ENCODE results near the gene DES. TPM values are rescaled to one million over a fixed set of nuclear protein-coding genes. Genes with fewer than 3 reads are reported as not detected.

DES gene
- total and polyA plus RNA-seq, 2 donors (not counting 1 experiment from before 2014, with no cell fraction given), result not detected

GRCh38 chr2:219445220-219445640 is 27.1 kb downstream of the DES start:
- ATAC-seq (ENCODE audit: low read depth) (no peak), DNase-seq (no peak)
- Histone ChIP-seq H3K4me2 (replicated peaks; ENCODE audit: low read depth, low read length, poor library complexity, severe bottlenecking) (no peak overlapping the region), H4K20me1 (ENCODE audit: control insufficient read depth, insufficient read depth, low read length, poor library complexity, severe bottlenecking) (no peaks in the 10 kb centered on the region), H3K9ac (ENCODE audit: low read length) (no peak overlapping the region), H3K36me3 (replicated peaks in 1 of 2; ENCODE audit: control extremely low read depth in 1 of 2, control insufficient read depth in 1 of 2, extremely low read depth in 1 of 2, insufficient read depth in 2 of 2, low read length in 1 of 2) (no peaks in the 10 kb centered on the region), H3K9me3 (ENCODE audit: control extremely low read depth in 1 of 3, control insufficient read depth in 2 of 3, insufficient read depth in 1 of 3, low read length in 2 of 3) (no peaks in the 10 kb centered on the region), H3K4me3 (ENCODE audit: control extremely low read depth in 1 of 5, extremely low read depth in 1 of 5, insufficient read depth in 1 of 5, low read depth in 2 of 5, low read length in 4 of 5) (no peak overlapping the region), H3K27me3 (replicated peaks in 1 of 4; ENCODE audit: control extremely low read depth in 1 of 4, control insufficient read depth in 3 of 4, insufficient read depth in 4 of 4, low read length in 3 of 4) (peaks cover 0 to 40% (median 21%) of the 10 kb centered on the region in 4 experiments), H2AFZ (ENCODE audit: insufficient read depth, low read depth, low read length, poor library complexity, severe bottlenecking) (no peak overlapping the region), H3K4me1 (ENCODE audit: control insufficient read depth in 2 of 2, insufficient read depth in 2 of 2, low read length in 2 of 2) (peaks cover 6 to 16% of the 10 kb centered on the region in 2 donors), H3K79me2 (ENCODE audit: control insufficient read depth, insufficient read depth, low read length) (no peaks in the 10 kb centered on the region), H3K27ac (ENCODE audit: low read length in 2 of 2) (no peak overlapping the region)
- no peaks in the 10 kb centered on the region for H3K9me3 Mint-ChIP-seq (ENCODE audit: insufficient read depth)
- TF ChIP-seq CTCF (IDR thresholded peaks at IDR 0.05), result no peak
- TF ChIP-seq EZH2 (IDR thresholded peaks at IDR 0.05; ENCODE audit: borderline replicate concordance, insufficient read depth, low read depth, low read length, poor library complexity, severe bottlenecking), result no peak
- intact Hi-C loops (cut with micrococcal nuclease), result no loop called here
- CTCF ChIA-PET, result interaction anchor here (1.2 kb wide), 1 partner anchor 14 kb away, joined by 3 read pairs; no protein-coding TSS in a partner anchor
- POLR2A ChIA-PET, result no interaction called here
- WGBS (ENCODE audit: insufficient coverage), result 85% methylated on average over 5 of the region's 5 CpGs
- H3K4me1 Mint-ChIP-seq, result peaks cover 22% of the 10 kb centered on the region
- H3K27me3 Mint-ChIP-seq, result peaks cover 55% of the 10 kb centered on the region
- H3K27ac Mint-ChIP-seq, result no peak overlapping the region
- no peak overlapping the region for H3K4me3 Mint-ChIP-seq

GRCh38 chr2:219446101-219446504 is 27.9 kb downstream of the DES start:
- Histone ChIP-seq H3K4me1 (ENCODE audit: control insufficient read depth in 2 of 2, insufficient read depth in 2 of 2, low read length in 2 of 2) (peaks cover 5 to 16% of the 10 kb centered on the region in 2 donors), H3K27ac (ENCODE audit: low read length in 2 of 2) (no peak overlapping the region), H3K36me3 (replicated peaks in 1 of 2; ENCODE audit: control extremely low read depth in 1 of 2, control insufficient read depth in 1 of 2, extremely low read depth in 1 of 2, insufficient read depth in 2 of 2, low read length in 1 of 2) (no peaks in the 10 kb centered on the region), H3K9ac (ENCODE audit: low read length) (no peak overlapping the region), H3K9me3 (ENCODE audit: control extremely low read depth in 1 of 3, control insufficient read depth in 2 of 3, insufficient read depth in 1 of 3, low read length in 2 of 3) (no peaks in the 10 kb centered on the region), H3K4me3 (ENCODE audit: control extremely low read depth in 1 of 5, extremely low read depth in 1 of 5, insufficient read depth in 1 of 5, low read depth in 2 of 5, low read length in 4 of 5) (no peak overlapping the region), H3K79me2 (ENCODE audit: control insufficient read depth, insufficient read depth, low read length) (no peaks in the 10 kb centered on the region), H4K20me1 (ENCODE audit: control insufficient read depth, insufficient read depth, low read length, poor library complexity, severe bottlenecking) (no peaks in the 10 kb centered on the region), H2AFZ (ENCODE audit: insufficient read depth, low read depth, low read length, poor library complexity, severe bottlenecking) (no peak overlapping the region), H3K27me3 (replicated peaks in 1 of 4; ENCODE audit: control extremely low read depth in 1 of 4, control insufficient read depth in 3 of 4, insufficient read depth in 4 of 4, low read length in 3 of 4) (peaks cover 0 to 34% (median 19%) of the 10 kb centered on the region in 4 experiments), H3K4me2 (replicated peaks; ENCODE audit: low read depth, low read length, poor library complexity, severe bottlenecking) (no peak overlapping the region)
- no peak for ATAC-seq (ENCODE audit: low read depth)
- ChIA-PET POLR2A (no interaction called here), CTCF (no interaction called here)
- Mint-ChIP-seq H3K4me1 (peaks cover 18% of the 10 kb centered on the region), H3K9me3 (ENCODE audit: insufficient read depth) (no peaks in the 10 kb centered on the region), H3K27ac (no peak overlapping the region), H3K4me3 (no peak overlapping the region), H3K27me3 (peaks cover 57% of the 10 kb centered on the region)
- no peak for DNase-seq
- intact Hi-C loops (cut with micrococcal nuclease), result no loop called here
- 58% methylated on average over 2 of the region's 6 CpGs for WGBS (ENCODE audit: insufficient coverage)
- no peak for TF ChIP-seq CTCF (IDR thresholded peaks at IDR 0.05)
- no peak for TF ChIP-seq EZH2 (IDR thresholded peaks at IDR 0.05; ENCODE audit: borderline replicate concordance, insufficient read depth, low read depth, low read length, poor library complexity, severe bottlenecking)
